IgD-negative memory B cell (primary cell): ENCODE data around the gene TEAD4. TPM values are rescaled to one million over a fixed set of nuclear protein-coding genes. Genes with fewer than 3 reads are reported as not detected.

Experiments
- H3K27ac Mint-ChIP-seq, 3 donors: one replicate each; pipeline ENCODE4 v1.8.0; 2020 to 2022; ENCODE audit warnings: mild to moderate bottlenecking in 3 of 3, mixed read lengths in 3 of 3, moderate library complexity in 1 of 3
- H3K27me3 Mint-ChIP-seq: one replicate; pipeline ENCODE4 v1.8.0; 2021; ENCODE audit warnings: mixed read lengths
- H3K36me3 Mint-ChIP-seq: one replicate; pipeline ENCODE4 v1.8.0; 2020; ENCODE audit warnings: mild to moderate bottlenecking, mixed read lengths
- H3K4me1 Mint-ChIP-seq, 3 donors: one replicate each; pipeline ENCODE4 v1.8.0; 2020 to 2022; ENCODE audit warnings: mixed read lengths in 3 of 3, mild to moderate bottlenecking in 1 of 3
- H3K4me3 Mint-ChIP-seq, 4 donors: one replicate each; pipeline ENCODE4 v1.8.0; 2020 to 2022; ENCODE audit warnings: mild to moderate bottlenecking in 4 of 4, mixed read lengths in 4 of 4, moderate library complexity in 3 of 4
- H3K9me3 Mint-ChIP-seq, 3 donors: one replicate each; pipeline ENCODE4 v1.8.0; 2020 to 2021; ENCODE audit warnings: mixed read lengths in 3 of 3, mild to moderate bottlenecking in 1 of 3
- polyA plus RNA-seq: library from polyadenylated mRNA; unstranded; fragments of 300-500 nt; fragmentation: Illumina TruSeq; gene quantifications from one replicate; pipeline ENCODE4 v1.2.3, GENCODE V29; 2021

The TEAD4 gene
- polyA plus RNA-seq, 1 donor from 2014 or later: not detected

GRCh38 chr12:3020850-3021435, 61.7 kb downstream of the TEAD4 start:
- Mint-ChIP-seq H3K4me1 (no peaks in the 10 kb centered on the region), H3K9me3 (no peaks in the 10 kb centered on the region), H3K36me3 (no peaks in the 10 kb centered on the region), H3K27me3 (peaks cover 1% of the 10 kb centered on the region), H3K4me3 (no peak overlapping the region), H3K27ac (no peak overlapping the region)

GRCh38 chr12:3022411-3022810, 63.2 kb downstream of the TEAD4 start:
- no peak overlapping the region for H3K4me3 Mint-ChIP-seq
- H3K4me1 Mint-ChIP-seq: no peaks in the 10 kb centered on the region
- H3K9me3 Mint-ChIP-seq: no peaks in the 10 kb centered on the region
- no peaks in the 10 kb centered on the region for H3K36me3 Mint-ChIP-seq
- H3K27ac Mint-ChIP-seq: no peak overlapping the region
- H3K27me3 Mint-ChIP-seq: peaks cover 1% of the 10 kb centered on the region

- Mint-ChIP-seq H3K4me3 (no peak overlapping the region), H3K9me3 (no peaks in the 10 kb centered on the region), H3K27me3 (peaks cover 1% of the 10 kb centered on the region), H3K36me3 (no peaks in the 10 kb centered on the region), H3K27ac (no peak overlapping the region), H3K4me1 (no peaks in the 10 kb centered on the region)
Observed at GRCh38 chr12:3022961-3023360, 63.8 kb downstream of the TEAD4 start.

- H3K27me3 Mint-ChIP-seq: no peaks in the 10 kb centered on the region
- H3K9me3 Mint-ChIP-seq: no peaks in the 10 kb centered on the region
- H3K36me3 Mint-ChIP-seq: no peaks in the 10 kb centered on the region
- no peak overlapping the region for H3K4me3 Mint-ChIP-seq
- H3K4me1 Mint-ChIP-seq: no peaks in the 10 kb centered on the region
- H3K27ac Mint-ChIP-seq: no peak overlapping the region
Observed at GRCh38 chr12:3028108-3028507, 68.9 kb downstream of the TEAD4 start.

GRCh38 chr12:3030821-3031429, 71.7 kb downstream of the TEAD4 start:
- Mint-ChIP-seq H3K27me3 (peaks cover 2% of the 10 kb centered on the region), H3K4me1 (no peaks in the 10 kb centered on the region), H3K4me3 (no peak overlapping the region), H3K36me3 (no peaks in the 10 kb centered on the region), H3K27ac (no peak overlapping the region), H3K9me3 (no peaks in the 10 kb centered on the region)

- peaks cover 2% of the 10 kb centered on the region for H3K27me3 Mint-ChIP-seq
- H3K4me3 Mint-ChIP-seq: no peak overlapping the region
- H3K4me1 Mint-ChIP-seq: no peaks in the 10 kb centered on the region
- no peaks in the 10 kb centered on the region for H3K36me3 Mint-ChIP-seq
- H3K9me3 Mint-ChIP-seq: no peaks in the 10 kb centered on the region
- H3K27ac Mint-ChIP-seq: no peak overlapping the region
Observed at GRCh38 chr12:3032161-3032560, 73.0 kb downstream of the TEAD4 start.

- Mint-ChIP-seq H3K27ac (no peak overlapping the region), H3K4me3 (no peak overlapping the region), H3K36me3 (no peaks in the 10 kb centered on the region), H3K9me3 (no peaks in the 10 kb centered on the region), H3K4me1 (no peaks in the 10 kb centered on the region), H3K27me3 (peaks cover 2% of the 10 kb centered on the region)
Observed at GRCh38 chr12:3032770-3033538, 73.8 kb downstream of the TEAD4 start.

GRCh38 chr12:3033539-3033867, 74.3 kb downstream of the TEAD4 start:
- peak overlapping the region in 1 of 4 donors; percentile 17 for H3K4me3 Mint-ChIP-seq
- no peaks in the 10 kb centered on the region for H3K36me3 Mint-ChIP-seq
- H3K27ac Mint-ChIP-seq: no peak overlapping the region
- H3K4me1 Mint-ChIP-seq: no peaks in the 10 kb centered on the region
- H3K9me3 Mint-ChIP-seq: no peaks in the 10 kb centered on the region
- peaks cover 2% of the 10 kb centered on the region for H3K27me3 Mint-ChIP-seq

GRCh38 chr12:3034067-3034750, 75.0 kb downstream of the TEAD4 start:
- no peak overlapping the region for H3K4me3 Mint-ChIP-seq

GRCh38 chr12:3035171-3035570, 76.0 kb downstream of the TEAD4 start:
- Mint-ChIP-seq H3K36me3 (no peaks in the 10 kb centered on the region), H3K27me3 (peaks cover 4% of the 10 kb centered on the region), H3K4me3 (no peak overlapping the region), H3K27ac (no peak overlapping the region), H3K4me1 (peaks cover 0 to 2% (median 0%) of the 10 kb centered on the region in 3 donors), H3K9me3 (no peaks in the 10 kb centered on the region)

More at GRCh38 chr12:3034067-3034750, 75.0 kb downstream of the TEAD4 start:
- Mint-ChIP-seq H3K27me3 (peaks cover 2% of the 10 kb centered on the region), H3K9me3 (no peaks in the 10 kb centered on the region), H3K4me1 (peaks cover 0 to 2% (median 0%) of the 10 kb centered on the region in 3 donors), H3K36me3 (no peaks in the 10 kb centered on the region), H3K27ac (no peak overlapping the region)

- Mint-ChIP-seq H3K9me3 (no peaks in the 10 kb centered on the region), H3K4me3 (no peak overlapping the region), H3K27me3 (peaks cover 4% of the 10 kb centered on the region), H3K27ac (no peak overlapping the region), H3K36me3 (no peaks in the 10 kb centered on the region), H3K4me1 (peaks cover 0 to 2% (median 0%) of the 10 kb centered on the region in 3 donors)
Observed at GRCh38 chr12:3035815-3036702, 76.9 kb downstream of the TEAD4 start.

- H3K27me3 Mint-ChIP-seq: peaks cover 6% of the 10 kb centered on the region
- H3K4me3 Mint-ChIP-seq: no peak overlapping the region
- no peak overlapping the region for H3K27ac Mint-ChIP-seq
- peaks cover 5 to 6% (median 5%) of the 10 kb centered on the region in 3 donors for H3K4me1 Mint-ChIP-seq
- no peaks in the 10 kb centered on the region for H3K9me3 Mint-ChIP-seq
- H3K36me3 Mint-ChIP-seq: no peaks in the 10 kb centered on the region
Observed at GRCh38 chr12:3036901-3037600, 77.9 kb downstream of the TEAD4 start.

- no peak overlapping the region for H3K27ac Mint-ChIP-seq
- H3K27me3 Mint-ChIP-seq: peaks cover 12% of the 10 kb centered on the region
- no peaks in the 10 kb centered on the region for H3K36me3 Mint-ChIP-seq
- peaks cover 12 to 15% (median 13%) of the 10 kb centered on the region in 3 donors for H3K4me1 Mint-ChIP-seq
- H3K9me3 Mint-ChIP-seq: no peaks in the 10 kb centered on the region
- no peak overlapping the region for H3K4me3 Mint-ChIP-seq
Observed at GRCh38 chr12:3038166-3038565, 79.0 kb downstream of the TEAD4 start.

- Mint-ChIP-seq H3K4me1 (peaks cover 12 to 15% (median 15%) of the 10 kb centered on the region in 3 donors), H3K27ac (no peak overlapping the region), H3K36me3 (no peaks in the 10 kb centered on the region), H3K27me3 (peaks cover 18% of the 10 kb centered on the region), H3K9me3 (no peaks in the 10 kb centered on the region), H3K4me3 (no peak overlapping the region)
Observed at GRCh38 chr12:3038926-3039510, 79.8 kb downstream of the TEAD4 start.
